NCI-H2196 (cell line): Measurements from ENCODE around the gene TMPRSS4.
A peak's percentile ranks its signal among the peaks of the same experiment; 100 is the strongest.

Source experiments
- DNase-seq: peaks from one replicate; lab custom pipeline; 2025; ENCODE audit not compliant: unreplicated experiment; lab: John Stamatoyannopoulos, UW

Gene TMPRSS4, protein sequence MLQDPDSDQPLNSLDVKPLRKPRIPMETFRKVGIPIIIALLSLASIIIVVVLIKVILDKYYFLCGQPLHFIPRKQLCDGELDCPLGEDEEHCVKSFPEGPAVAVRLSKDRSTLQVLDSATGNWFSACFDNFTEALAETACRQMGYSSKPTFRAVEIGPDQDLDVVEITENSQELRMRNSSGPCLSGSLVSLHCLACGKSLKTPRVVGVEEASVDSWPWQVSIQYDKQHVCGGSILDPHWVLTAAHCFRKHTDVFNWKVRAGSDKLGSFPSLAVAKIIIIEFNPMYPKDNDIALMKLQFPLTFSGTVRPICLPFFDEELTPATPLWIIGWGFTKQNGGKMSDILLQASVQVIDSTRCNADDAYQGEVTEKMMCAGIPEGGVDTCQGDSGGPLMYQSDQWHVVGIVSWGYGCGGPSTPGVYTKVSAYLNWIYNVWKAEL

GRCh38 chr11:118076754-118077281 lies at the start of gene TMPRSS4:
Gene TMPRSS4 (plus strand): TSS chr11:118077078. CDS start chr11:118077303, 225 bp downstream.
- peak; percentile 51 for DNase-seq

GRCh38 chr11:118027694-118028093 lies 49.2 kb upstream of the TMPRSS4 start:
- no peak for DNase-seq

DNA sequence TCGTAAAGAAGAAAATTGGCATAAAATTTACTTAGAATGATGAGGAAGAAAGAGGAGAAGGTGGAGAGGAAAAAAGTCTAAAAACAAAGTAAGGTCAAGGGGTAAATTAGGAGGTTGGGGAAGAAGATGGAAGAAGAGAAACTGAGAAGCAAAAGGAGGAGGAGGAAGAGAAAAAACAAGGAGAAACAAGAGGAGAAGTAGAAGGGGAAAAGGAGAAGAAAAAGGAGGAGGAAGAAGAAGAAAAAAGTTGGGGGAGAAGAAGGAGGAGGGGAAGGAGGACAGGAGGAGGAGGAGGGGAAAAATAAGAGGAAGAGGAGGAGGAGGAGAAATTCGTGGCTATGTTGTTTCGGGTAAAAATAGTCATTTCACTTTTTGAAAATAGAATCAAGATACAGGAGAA lies 48.3 kb upstream of the TMPRSS4 start:
- no peak for DNase-seq

DNA sequence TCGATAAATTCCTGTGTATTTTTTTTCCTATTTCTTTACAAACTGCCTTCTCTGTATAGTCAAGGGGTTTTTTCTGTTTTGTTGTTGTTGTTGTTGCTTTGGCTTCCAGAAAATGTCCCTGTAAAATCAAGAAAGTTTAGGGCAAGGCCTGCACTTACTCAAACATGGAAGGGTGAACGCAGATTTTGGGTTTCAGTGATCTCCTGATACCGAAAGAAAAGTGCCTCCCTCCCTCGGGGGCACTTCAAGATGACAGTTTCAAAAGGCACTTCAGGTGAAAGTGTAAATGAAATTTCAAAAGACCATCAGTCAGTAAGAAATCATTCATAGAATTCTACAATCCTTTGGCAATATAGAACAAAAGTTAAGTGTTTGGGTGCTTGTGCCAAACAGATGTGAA lies 43.4 kb upstream of the TMPRSS4 start:
- DNase-seq, result no peak

DNA sequence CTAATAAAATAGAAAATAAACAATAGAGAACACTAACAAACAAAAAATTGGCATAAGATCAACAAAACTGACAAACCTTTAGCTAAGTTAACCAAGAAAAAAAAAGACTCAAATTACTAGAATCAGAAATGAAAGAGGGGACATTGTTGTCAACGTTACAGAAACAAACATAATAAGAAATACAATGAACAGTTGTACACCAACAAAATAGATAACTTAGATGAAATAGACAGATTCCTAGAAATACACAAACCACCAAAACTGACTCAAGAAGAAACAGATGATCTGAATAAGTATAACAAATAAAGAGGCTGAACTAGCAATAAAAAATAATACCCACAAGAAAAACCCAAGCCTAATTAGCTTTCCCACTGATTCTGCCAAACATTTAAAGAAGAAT lies 34.7 kb upstream of the TMPRSS4 start:
- no peak for DNase-seq

DNA sequence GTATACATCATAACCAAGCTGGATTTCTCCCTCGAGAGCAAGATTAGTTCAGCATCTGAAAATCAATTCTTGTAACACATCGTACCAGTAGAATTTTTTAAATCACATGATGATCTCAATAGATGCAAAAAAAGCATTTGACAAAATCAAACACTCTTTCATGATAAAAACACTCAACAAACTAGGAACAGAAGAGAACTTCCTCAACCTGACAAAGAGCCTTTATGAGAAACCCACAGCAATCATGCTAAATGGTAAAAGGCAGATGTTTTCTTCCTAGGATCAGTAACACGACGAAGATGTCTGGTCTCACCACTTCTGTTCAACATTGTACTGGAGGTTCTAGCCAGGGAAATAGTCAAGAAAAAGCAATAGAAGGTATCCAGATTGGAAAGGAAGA lies 34.1 kb upstream of the TMPRSS4 start:
- DNase-seq, result no peak

GRCh38 chr11:118045191-118045590 lies 31.7 kb upstream of the TMPRSS4 start:
- DNase-seq, result peak; percentile 34

GRCh38 chr11:118046051-118046963 lies 30.6 kb upstream of the TMPRSS4 start:
- peak; percentile 43 for DNase-seq

GRCh38 chr11:118046964-118047700 lies 29.7 kb upstream of the TMPRSS4 start:
- DNase-seq, result no peak

DNA sequence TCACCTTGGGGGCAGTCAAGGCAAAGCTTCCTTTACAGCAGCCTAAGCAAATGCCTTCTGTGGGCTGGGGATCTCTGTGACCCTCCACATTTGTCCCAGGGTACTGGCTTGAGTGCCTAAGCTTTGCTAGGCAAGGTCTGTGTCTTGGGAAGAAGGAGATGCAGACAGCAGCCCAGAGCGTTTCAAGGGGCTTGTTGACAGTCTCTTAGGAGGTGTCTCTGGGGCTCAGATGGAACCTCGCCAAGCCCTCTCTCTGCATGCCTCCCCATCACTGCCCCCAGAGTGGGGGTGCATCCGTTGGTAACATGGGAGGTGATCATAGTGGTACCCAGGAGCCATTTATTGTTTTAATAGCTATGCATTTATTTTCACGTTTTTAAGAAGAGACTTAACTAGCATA lies 29.1 kb upstream of the TMPRSS4 start:
- no peak for DNase-seq

- no peak for DNase-seq
Observed at GRCh38 chr11:118048472-118049370, 28.2 kb upstream of the TMPRSS4 start.

- no peak for DNase-seq
Observed at GRCh38 chr11:118049771-118050170, 27.1 kb upstream of the TMPRSS4 start.

- no peak for DNase-seq
Observed at GRCh38 chr11:118050208-118050891, 26.5 kb upstream of the TMPRSS4 start.

- DNase-seq, result no peak
Observed at GRCh38 chr11:118051136-118051610, 25.7 kb upstream of the TMPRSS4 start.

DNA sequence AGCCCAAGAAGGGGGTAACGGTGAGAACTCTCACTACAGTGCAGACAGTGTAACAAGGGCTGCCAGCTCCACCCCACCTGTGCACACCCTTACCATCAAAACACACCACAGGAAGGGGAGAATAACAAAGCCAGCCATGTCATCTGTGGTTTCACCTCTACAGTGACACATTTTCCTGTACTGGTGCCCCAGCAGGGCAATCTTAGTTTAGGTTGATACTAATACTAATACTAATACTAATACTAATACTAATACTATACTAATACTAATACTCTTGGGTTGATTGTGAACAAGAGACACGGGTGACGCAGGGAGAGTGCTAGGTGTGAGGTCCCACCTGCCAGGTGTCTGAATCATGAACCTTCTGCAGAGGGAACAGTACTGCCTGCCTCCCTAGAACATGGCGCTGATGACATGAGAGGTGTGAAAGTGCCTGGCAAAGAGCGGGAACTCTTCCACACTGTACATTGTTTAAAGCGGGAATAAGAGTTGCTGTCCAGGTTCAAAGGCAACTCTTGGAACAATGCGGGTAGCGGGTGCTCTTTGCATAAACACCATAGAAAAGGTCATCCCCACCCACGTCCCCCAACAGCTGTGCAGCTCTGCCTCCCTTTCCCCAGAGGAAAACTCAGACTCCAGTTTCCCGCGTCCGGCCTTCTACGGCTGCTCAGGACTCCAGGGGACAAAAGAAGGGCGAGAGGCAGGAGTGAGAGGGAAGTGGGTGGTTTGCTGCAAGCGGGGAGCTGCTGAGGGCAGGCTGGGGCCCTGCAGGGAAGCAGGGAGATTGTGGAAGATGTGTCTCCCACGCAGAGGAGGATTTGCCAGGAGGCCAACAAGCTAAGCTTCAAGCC lies 25.0 kb upstream of the TMPRSS4 start:
- DNase-seq, result no peak

DNA sequence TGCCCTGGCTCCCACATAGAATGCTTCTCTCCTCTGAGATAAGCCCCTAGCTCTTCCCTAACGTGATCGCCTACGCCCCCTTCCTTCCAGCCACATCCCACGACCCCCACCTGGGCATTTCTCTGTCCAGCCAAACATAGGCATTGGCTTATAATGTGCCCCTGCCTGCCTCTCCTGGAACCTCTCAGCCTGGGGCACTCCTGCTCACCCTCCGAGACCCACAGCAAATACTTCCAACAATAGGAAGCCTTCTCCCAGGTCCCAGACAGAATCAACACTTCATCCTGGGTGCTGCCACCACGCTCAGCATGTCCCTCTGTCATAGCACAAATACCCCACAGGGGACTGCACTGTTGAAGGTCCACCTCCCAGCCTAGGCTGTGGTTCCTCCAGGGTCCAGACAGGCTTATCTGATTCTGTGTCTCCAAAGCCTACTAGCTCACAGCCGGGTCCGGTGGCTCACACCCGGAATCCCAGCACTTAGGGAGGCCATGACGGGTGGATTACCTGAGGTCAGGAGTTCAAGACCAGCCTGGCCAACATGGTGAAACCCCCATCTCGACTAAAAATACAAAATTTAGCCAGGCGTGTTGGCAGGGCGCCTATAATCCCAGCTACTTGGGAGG lies 24.2 kb upstream of the TMPRSS4 start:
- DNase-seq, result no peak

GRCh38 chr11:118054712-118055640 lies 21.9 kb upstream of the TMPRSS4 start:
- no peak for DNase-seq
